Measurements from ENCODE around the gene CHST11.

The CHST11 gene

GRCh38 chr12:104590022-104590421 is 133.3 kb downstream of the CHST11 start:
- DNase-seq (ENCODE audit: low read depth) = no peak
- TF ChIP-seq, protein P1, sequence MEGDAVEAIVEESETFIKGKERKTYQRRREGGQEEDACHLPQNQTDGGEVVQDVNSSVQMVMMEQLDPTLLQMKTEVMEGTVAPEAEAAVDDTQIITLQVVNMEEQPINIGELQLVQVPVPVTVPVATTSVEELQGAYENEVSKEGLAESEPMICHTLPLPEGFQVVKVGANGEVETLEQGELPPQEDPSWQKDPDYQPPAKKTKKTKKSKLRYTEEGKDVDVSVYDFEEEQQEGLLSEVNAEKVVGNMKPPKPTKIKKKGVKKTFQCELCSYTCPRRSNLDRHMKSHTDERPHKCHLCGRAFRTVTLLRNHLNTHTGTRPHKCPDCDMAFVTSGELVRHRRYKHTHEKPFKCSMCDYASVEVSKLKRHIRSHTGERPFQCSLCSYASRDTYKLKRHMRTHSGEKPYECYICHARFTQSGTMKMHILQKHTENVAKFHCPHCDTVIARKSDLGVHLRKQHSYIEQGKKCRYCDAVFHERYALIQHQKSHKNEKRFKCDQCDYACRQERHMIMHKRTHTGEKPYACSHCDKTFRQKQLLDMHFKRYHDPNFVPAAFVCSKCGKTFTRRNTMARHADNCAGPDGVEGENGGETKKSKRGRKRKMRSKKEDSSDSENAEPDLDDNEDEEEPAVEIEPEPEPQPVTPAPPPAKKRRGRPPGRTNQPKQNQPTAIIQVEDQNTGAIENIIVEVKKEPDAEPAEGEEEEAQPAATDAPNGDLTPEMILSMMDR (IDR thresholded peaks at IDR 0.05; ENCODE audit: low read length, missing control alignments) = no peak
- H3K4me3 ChIP-seq (replicated peaks; ENCODE audit: low read depth, low read length) = no peak overlapping the region

- no peak for DNase-seq (ENCODE audit: low read depth)
- no peak overlapping the region for H3K4me3 ChIP-seq (replicated peaks; ENCODE audit: low read depth, low read length)
- TF ChIP-seq, protein P1 (IDR thresholded peaks at IDR 0.05; ENCODE audit: low read length, missing control alignments) = no peak
Measured at GRCh38 chr12:104591257-104591885, 134.6 kb downstream of the CHST11 start.

DNA sequence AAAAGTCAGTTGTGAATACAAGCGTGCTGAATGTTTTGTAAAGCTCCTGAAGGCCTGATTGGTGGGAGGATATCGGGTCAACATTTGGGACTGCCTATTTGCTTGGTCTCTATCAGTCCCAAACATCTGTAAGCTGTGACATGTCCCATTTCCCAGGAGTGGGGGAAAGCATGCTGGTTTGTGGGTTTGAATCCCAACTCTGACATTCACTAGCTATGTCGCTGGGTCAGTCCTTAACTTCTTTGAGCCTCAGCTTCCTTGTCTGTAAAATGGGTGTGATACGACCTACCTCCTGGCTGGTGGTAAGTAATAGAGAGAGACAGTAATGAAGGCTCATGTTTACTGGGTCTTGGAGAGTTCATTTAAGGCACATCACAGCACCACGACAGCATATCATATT is 136.7 kb downstream of the CHST11 start:
- TF ChIP-seq, protein P1 (IDR thresholded peaks at IDR 0.05; ENCODE audit: low read length, missing control alignments) = no peak
- H3K4me3 ChIP-seq (replicated peaks; ENCODE audit: low read depth, low read length) = no peak overlapping the region
- DNase-seq (ENCODE audit: low read depth) = no peak

DNA sequence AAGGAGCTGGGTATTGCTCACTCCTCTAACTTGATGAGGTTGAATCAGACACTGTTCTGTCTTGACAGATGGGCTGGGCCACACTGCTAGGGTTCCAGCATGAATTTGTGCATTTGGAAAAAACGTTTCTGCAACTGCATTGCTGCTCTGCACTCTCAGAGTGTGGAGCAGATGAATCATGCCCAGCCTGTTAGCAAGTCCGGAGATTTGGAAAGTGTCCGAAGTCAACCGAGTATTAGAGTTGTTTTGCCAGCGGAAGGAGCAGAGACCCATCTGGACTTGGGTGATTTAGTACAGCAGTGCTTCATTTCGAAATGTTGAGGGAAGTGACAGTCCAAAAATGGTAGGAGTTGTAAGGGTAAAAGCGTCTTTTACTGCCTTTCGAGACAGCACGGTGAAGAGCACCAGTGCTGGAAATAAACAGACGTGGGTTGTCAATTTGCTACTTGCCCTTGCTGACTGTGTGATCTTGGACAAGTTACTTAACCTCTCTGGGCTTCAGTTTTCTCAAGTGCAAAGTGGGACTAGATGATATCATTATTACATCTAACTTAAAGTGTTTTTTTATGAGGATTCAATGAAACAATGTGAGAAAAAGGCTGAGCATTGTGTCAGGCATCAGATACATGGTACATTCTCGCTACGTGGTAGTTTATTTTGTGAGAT is 139.5 kb downstream of the CHST11 start:
- peak overlapping the region; percentile 6 for H3K4me3 ChIP-seq (replicated peaks; ENCODE audit: low read depth, low read length)
- peak; percentile 93 for DNase-seq (ENCODE audit: low read depth)
- TF ChIP-seq, protein P1 (IDR thresholded peaks at IDR 0.05; ENCODE audit: low read length, missing control alignments) = no peak

DNA sequence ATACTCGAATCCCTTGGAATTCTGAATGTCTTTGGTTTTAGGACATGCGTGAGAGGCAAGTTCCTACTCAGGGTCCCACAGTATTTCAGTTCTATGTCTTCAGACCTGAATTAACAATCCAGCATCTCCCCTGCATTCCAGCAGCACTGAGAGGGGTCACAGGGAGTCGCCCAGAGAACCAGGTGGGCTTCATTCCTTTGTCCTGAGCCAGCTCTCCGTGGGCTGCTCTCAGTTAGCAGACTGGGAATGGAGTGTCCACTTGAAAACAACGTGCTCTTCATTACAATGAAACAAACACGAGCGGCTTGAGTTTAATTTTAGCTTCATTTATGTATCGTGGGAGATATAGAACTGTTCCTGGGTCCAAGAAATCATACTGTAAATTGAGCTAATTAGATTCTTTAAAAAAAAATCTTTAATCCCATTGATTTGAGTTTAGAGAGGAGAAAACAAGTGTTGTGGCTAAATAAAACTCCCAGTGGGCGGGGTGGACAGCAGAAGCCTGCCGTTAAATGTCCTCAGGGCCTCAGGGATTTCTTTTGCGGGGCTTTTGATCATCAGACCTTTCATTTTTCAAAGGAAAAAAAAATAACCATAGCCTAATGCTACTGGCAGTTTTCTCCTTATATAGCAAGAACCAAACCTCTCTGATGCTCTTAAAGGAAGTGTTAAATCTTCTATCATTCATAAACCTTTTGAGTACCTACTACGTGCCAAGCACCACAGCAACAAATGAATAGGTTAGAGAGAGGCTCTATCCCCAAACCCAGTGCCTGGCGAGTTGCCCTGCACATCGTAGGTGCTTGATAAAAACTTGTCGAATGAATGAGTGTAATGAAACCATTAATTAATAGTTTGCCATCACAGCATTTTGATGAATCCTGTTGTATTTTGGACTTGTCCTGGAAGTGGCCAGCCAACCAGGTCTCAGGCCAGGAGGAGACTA is 140.4 kb downstream of the CHST11 start:
- H3K4me3 ChIP-seq (replicated peaks; ENCODE audit: low read depth, low read length) = no peak overlapping the region
- DNase-seq (ENCODE audit: low read depth) = peak; percentile 14
- TF ChIP-seq, protein P1 (IDR thresholded peaks at IDR 0.05; ENCODE audit: low read length, missing control alignments) = no peak

DNA sequence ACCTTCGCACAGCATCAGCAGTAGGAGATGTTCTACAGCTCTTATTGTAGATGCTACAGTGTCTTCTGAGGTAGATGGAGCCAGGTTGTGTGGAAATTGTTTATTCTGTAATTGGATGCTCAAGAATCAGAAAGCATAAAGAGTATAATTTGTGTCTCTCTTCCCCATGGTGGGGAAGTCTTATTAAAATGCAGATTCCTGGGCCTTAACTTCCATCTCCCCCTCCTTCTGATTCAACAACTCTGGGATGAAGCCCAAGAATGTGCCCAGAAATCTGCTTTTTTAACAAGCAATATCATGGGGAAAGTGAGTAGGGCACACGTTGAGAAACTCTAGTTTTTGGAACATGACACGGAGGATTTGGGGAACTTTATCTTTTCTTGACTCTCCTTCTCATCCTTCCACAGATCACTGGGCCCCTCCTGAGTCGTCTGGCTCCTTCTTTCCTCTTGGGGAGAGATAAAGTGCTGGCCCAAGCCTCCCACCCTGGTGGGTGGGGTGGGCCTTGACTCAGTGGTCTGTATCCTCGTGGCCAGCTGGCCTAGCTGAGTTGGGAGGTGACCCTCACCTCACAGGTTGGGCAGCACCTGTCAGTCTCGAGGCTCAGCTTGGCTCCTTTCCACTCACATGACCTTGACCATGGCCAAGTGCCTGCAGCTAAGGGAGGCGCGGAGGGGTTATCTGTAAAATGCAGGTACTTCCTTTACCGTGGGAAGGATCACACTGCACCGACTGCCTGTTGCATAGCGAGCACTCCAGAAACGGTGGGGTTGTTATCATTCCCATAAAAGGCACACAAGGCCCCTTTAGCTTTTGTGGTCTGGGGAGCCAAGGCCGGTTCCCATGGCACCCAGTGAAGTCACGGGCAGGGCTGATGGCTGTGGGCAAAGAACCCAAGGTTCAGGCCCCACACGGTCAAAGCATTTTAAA is 141.9 kb downstream of the CHST11 start:
- no peak overlapping the region for H3K4me3 ChIP-seq (replicated peaks; ENCODE audit: low read depth, low read length)
- DNase-seq (ENCODE audit: low read depth) = no peak
- TF ChIP-seq, protein P1 (IDR thresholded peaks at IDR 0.05; ENCODE audit: low read length, missing control alignments) = no peak

All from fibroblast of pulmonary artery (primary cell).